Smooth muscle cell (in vitro differentiated cells): Measurements from ENCODE around the gene MTG2. TPM values are rescaled to one million over a fixed set of nuclear protein-coding genes. Genes with fewer than 3 reads are reported as not detected.

Experiments used
- DNase-seq: peaks from one replicate; lab custom pipeline; 2025; ENCODE audit not compliant: unreplicated experiment; lab: John Stamatoyannopoulos, UW
- H2AFZ ChIP-seq: fragments of 200-600 bp; sonication (generic); 2 replicates; pipeline ENCODE4 v1.6.0; 2016; ENCODE audit warnings: antibody characterized with exemption, low read depth, mild to moderate bottlenecking
- H3F3A ChIP-seq: fragments of 200-600 bp; sonication (generic); 2 replicates; pipeline ENCODE4 v1.6.0; 2017; ENCODE audit warnings: antibody characterized with exemption, low read depth
- H3K27ac ChIP-seq: fragments of 200-600 bp; sonication (generic); 2 replicates; pipeline ENCODE4 v1.5.1; 2016; ENCODE audit warnings: low read depth, mild to moderate bottlenecking
- H3K27me3 ChIP-seq: fragments of 200-600 bp; sonication (generic); 2 replicates; pipeline ENCODE4 v1.6.1; 2016; ENCODE audit warnings: low read depth, mild to moderate bottlenecking
- H3K36me3 ChIP-seq: fragments of 200-600 bp; sonication (generic); 2 replicates; pipeline ENCODE4 v1.5.1; 2016; ENCODE audit warnings: low read depth
- H3K4me1 ChIP-seq: fragments of 200-600 bp; sonication (generic); 2 replicates; pipeline ENCODE4 v1.5.1; 2016; ENCODE audit warnings: low read depth
- H3K4me2 ChIP-seq: fragments of 200-600 bp; sonication (generic); 2 replicates; pipeline ENCODE4 v1.6.0; 2016; ENCODE audit warnings: mild to moderate bottlenecking
- H3K4me3 ChIP-seq: fragments of 200-600 bp; sonication (generic); 2 replicates; pipeline ENCODE4 v1.5.1; 2016; ENCODE audit warnings: mild to moderate bottlenecking
- H3K79me2 ChIP-seq: fragments of 200-600 bp; sonication (generic); 2 replicates; pipeline ENCODE4 v1.6.0; 2016; ENCODE audit warnings: low read depth, mild to moderate bottlenecking
- H3K9ac ChIP-seq: fragments of 200-600 bp; sonication (generic); 2 replicates; pipeline ENCODE4 v1.6.0; 2016; ENCODE audit warnings: low read depth
- H3K9me3 ChIP-seq: fragments of 200-600 bp; sonication (generic); replicated peaks from 2 replicates; pipeline ENCODE4 v1.5.1; 2016; ENCODE audit warnings: low read depth
- H4K20me1 ChIP-seq: fragments of 200-600 bp; sonication (generic); 2 replicates; pipeline ENCODE4 v1.6.0; 2016; ENCODE audit warnings: low read depth
- CTCF ChIP-seq: fragments of 200-600 bp; sonication (generic); IDR thresholded peaks from 2 replicates; pipeline ENCODE4 v1.5.1; 2017; ENCODE audit warnings: borderline replicate concordance, mild to moderate bottlenecking, antibody characterized with exemption; ENCODE audit not compliant: insufficient read depth, poor library complexity, severe bottlenecking
- WGBS: methylation state at CpG from one replicate; pipeline ENCODE4 v1.1.7; 2016; ENCODE audit warnings: low lambda C conversion rate; 5-methylcytosine and 5-hydroxymethylcytosine counted together
- polyA plus RNA-seq: library from polyadenylated mRNA; unstranded; fragments of >200 nt; fragmentation: Nextera tagmentation; extraction: Ambion mirVana; gene quantifications from 2 replicates; pipeline ENCODE4 v1.2.1, GENCODE V29; 2016
- total RNA-seq: library from RNA; depleted of rRNA; stranded (reverse); fragments of >200 nt; gene quantifications from 2 replicates; pipeline ENCODE4 v1.2.3, GENCODE V29; 2014

The MTG2 gene
- total and polyA plus RNA-seq, 2 experiments from 2014 or later: 17.9 to 21.9 TPM

DNA sequence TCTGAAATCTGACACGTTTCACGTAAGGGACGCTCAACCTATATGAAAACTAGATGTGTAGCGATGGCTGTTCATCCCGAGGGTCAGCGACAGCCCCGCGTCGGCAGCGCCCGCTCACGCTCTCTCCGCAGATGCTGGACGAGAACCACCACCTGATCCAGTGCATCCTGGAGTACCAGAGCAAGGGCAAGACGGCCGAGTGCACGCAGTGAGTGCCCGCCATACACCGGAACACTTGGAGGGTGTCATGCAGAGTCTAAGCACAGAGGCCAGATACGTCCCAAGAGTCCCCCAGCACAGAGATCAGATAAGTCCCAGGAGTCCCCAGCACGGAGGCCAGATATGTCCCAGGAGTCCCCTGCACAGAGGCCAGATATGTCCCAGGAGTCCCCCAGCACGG is 24.3 kb upstream of the MTG2 start:
- 97% methylated on average over 22 of the region's 22 CpGs for WGBS

GRCh38 chr20:62159052-62159451 is 23.8 kb upstream of the MTG2 start:
- H3K9ac ChIP-seq: no peak overlapping the region
- peaks cover 68% of the 10 kb centered on the region for H4K20me1 ChIP-seq
- no peak overlapping the region for H3K27ac ChIP-seq
- H3K4me2 ChIP-seq: no peak overlapping the region
- DNase-seq: no peak
- no peaks in the 10 kb centered on the region for H3K4me1 ChIP-seq
- WGBS: 98% methylated on average over 11 of the region's 11 CpGs
- H3K9me3 ChIP-seq: no peaks in the 10 kb centered on the region
- no peaks in the 10 kb centered on the region for H3K36me3 ChIP-seq
- no peak overlapping the region for H2AFZ ChIP-seq
- peaks cover 25% of the 10 kb centered on the region for H3K79me2 ChIP-seq
- H3K4me3 ChIP-seq: no peak overlapping the region
- no peaks in the 10 kb centered on the region for H3F3A ChIP-seq
- TF ChIP-seq CTCF: no peak
- H3K27me3 ChIP-seq: no peaks in the 10 kb centered on the region

More for the DNA sequence above, 24.3 kb upstream of the MTG2 start:
- Histone ChIP-seq H3K36me3 (no peaks in the 10 kb centered on the region), H2AFZ (no peak overlapping the region), H4K20me1 (peaks cover 73% of the 10 kb centered on the region), H3K79me2 (peaks cover 30% of the 10 kb centered on the region), H3K4me2 (no peak overlapping the region), H3K9me3 (no peaks in the 10 kb centered on the region), H3F3A (no peaks in the 10 kb centered on the region), H3K27ac (no peak overlapping the region), H3K4me1 (no peaks in the 10 kb centered on the region), H3K9ac (no peak overlapping the region), H3K27me3 (no peaks in the 10 kb centered on the region), H3K4me3 (no peak overlapping the region)
- no peak for TF ChIP-seq CTCF
- no peak for DNase-seq

GRCh38 chr20:62159839-62160238 is 23.0 kb upstream of the MTG2 start:
- Histone ChIP-seq H3K36me3 (no peaks in the 10 kb centered on the region), H3K9me3 (no peaks in the 10 kb centered on the region), H3K4me1 (no peaks in the 10 kb centered on the region), H3F3A (no peaks in the 10 kb centered on the region), H3K9ac (no peak overlapping the region), H3K27ac (peak overlapping the region; percentile 47), H2AFZ (no peak overlapping the region), H3K79me2 (peaks cover 20% of the 10 kb centered on the region), H4K20me1 (peaks cover 60% of the 10 kb centered on the region), H3K27me3 (no peaks in the 10 kb centered on the region), H3K4me2 (no peak overlapping the region), H3K4me3 (no peak overlapping the region)
- TF ChIP-seq CTCF: no peak
- whole genome bisulfite sequencing: 55% methylated on average over 14 of the region's 14 CpGs
- no peak for DNase-seq

DNA sequence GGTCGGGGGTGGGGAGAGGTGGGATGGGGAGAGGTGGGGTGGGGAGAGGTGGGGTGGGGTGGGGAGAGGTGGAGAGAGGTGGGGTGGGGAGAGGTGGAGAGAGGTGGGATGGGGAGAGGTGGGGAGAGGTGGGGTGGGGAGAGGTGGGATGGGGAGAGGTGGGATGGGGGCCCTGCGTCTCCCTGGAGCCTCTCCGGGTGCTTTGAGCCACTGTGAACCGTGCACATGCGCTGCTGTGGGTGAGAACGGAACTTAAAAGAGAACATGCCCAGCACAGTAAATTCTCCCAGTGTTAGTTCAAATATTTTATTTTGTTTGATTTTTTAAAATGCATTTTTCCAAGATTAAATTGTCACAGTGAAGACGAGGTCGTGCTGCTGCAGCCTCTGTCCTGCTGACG is 22.6 kb upstream of the MTG2 start:
- no peaks in the 10 kb centered on the region for H3K27me3 ChIP-seq
- no peak for DNase-seq
- no peak overlapping the region for H3K9ac ChIP-seq
- no peak overlapping the region for H3K4me2 ChIP-seq
- H4K20me1 ChIP-seq: peaks cover 56% of the 10 kb centered on the region
- H3K27ac ChIP-seq: no peak overlapping the region
- H3K79me2 ChIP-seq: peaks cover 20% of the 10 kb centered on the region
- H3K9me3 ChIP-seq: no peaks in the 10 kb centered on the region
- H2AFZ ChIP-seq: no peak overlapping the region
- 85% methylated on average over 7 of the region's 9 CpGs for WGBS
- H3F3A ChIP-seq: no peaks in the 10 kb centered on the region
- H3K36me3 ChIP-seq: no peaks in the 10 kb centered on the region
- H3K4me1 ChIP-seq: no peaks in the 10 kb centered on the region
- no peak overlapping the region for H3K4me3 ChIP-seq
- TF ChIP-seq CTCF: no peak
